OCI-LY1 (cell line): ENCODE data around the gene GPRIN3.

ENCODE experiments used
- H2AFZ ChIP-seq: fragments of 200-600 bp; sonication (generic), shearing (Covaris generic); 2 replicates; pipeline ENCODE4 v1.6.0; 2014; ENCODE audit warnings: antibody characterized with exemption, mild to moderate bottlenecking, low read length
- H3F3A ChIP-seq: fragments of 200-600 bp; sonication (generic), shearing (Covaris generic); 2 replicates; pipeline ENCODE4 v1.6.0; 2014; ENCODE audit warnings: mild to moderate bottlenecking, antibody characterized with exemption, low read length, moderate library complexity; ENCODE audit not compliant: insufficient read depth
- H3K27ac ChIP-seq: fragments of 200-600 bp; sonication (generic); 2 replicates; pipeline ENCODE4 v1.5.1; 2014; ENCODE audit warnings: low read length, mixed run types, mild to moderate bottlenecking, low read depth; ENCODE audit not compliant: poor library complexity, severe bottlenecking
- H3K27me3 ChIP-seq: fragments of 200-600 bp; sonication (generic); 2 replicates; pipeline ENCODE4 v1.6.0; 2014; ENCODE audit warnings: antibody characterized with exemption, mild to moderate bottlenecking, low read length, moderate library complexity; ENCODE audit not compliant: insufficient read depth
- H3K36me3 ChIP-seq: fragments of 200-600 bp; sonication (generic); 2 replicates; pipeline ENCODE4 v1.6.1; 2014; ENCODE audit warnings: mild to moderate bottlenecking, antibody characterized with exemption, low read length, moderate library complexity, mixed read lengths; ENCODE audit not compliant: insufficient read depth
- H3K4me1 ChIP-seq: fragments of 200-600 bp; sonication (generic); 2 replicates; pipeline ENCODE4 v1.5.1; 2014; ENCODE audit warnings: mild to moderate bottlenecking, low read length, moderate library complexity; ENCODE audit not compliant: insufficient read depth, severe bottlenecking
- H3K4me2 ChIP-seq: fragments of 200-600 bp; sonication (generic), shearing (Covaris generic); 2 replicates; pipeline ENCODE4 v1.6.1; 2014; ENCODE audit warnings: low read length
- H3K4me3 ChIP-seq: fragments of 200-600 bp; sonication (generic); 2 replicates; pipeline ENCODE4 v1.5.1; 2014; ENCODE audit warnings: low read length, low read depth, mild to moderate bottlenecking, mixed read lengths; ENCODE audit not compliant: poor library complexity, severe bottlenecking
- H3K79me2 ChIP-seq: fragments of 200-600 bp; shearing (Covaris generic); 2 replicates; pipeline ENCODE4 v1.6.1; 2016; ENCODE audit warnings: mixed run types, low read length, mixed read lengths; ENCODE audit not compliant: insufficient read depth
- H3K9ac ChIP-seq: fragments of 200-600 bp; sonication (generic), shearing (Covaris generic); 2 replicates; pipeline ENCODE4 v1.6.1; 2014; ENCODE audit warnings: mild to moderate bottlenecking, low read length, mixed read lengths
- H3K9me2 ChIP-seq: fragments of 200-600 bp; sonication (generic), shearing (Covaris generic); 2 replicates; pipeline ENCODE4 v1.6.1; 2014; ENCODE audit warnings: low read depth, mild to moderate bottlenecking, low read length, mixed read lengths
- H3K9me3 ChIP-seq: fragments of 200-600 bp; shearing (Covaris generic); 2 replicates; pipeline ENCODE4 v1.6.1; 2014; ENCODE audit warnings: low read length, mixed read lengths
- H4K20me1 ChIP-seq: fragments of 200-600 bp; sonication (generic), shearing (Covaris generic); 2 replicates; pipeline ENCODE4 v1.6.0; 2016; ENCODE audit warnings: mild to moderate bottlenecking, low read length; ENCODE audit not compliant: insufficient read depth
- EZH2 ChIP-seq: fragments of 200-600 bp; sonication (generic), shearing (Covaris generic); IDR thresholded peaks from 2 replicates; pipeline ENCODE4 v1.8.0; 2017; ENCODE audit warnings: borderline replicate concordance, mixed run types, mild to moderate bottlenecking, antibody characterized with exemption, low read length, moderate library complexity, mixed read lengths
- TF ChIP-seq, protein P1 (sequence below): fragments of 200-600 bp; sonication (generic), shearing (Covaris generic); IDR thresholded peaks from 2 replicates; pipeline ENCODE4 v1.5.1; 2017; ENCODE audit warnings: mild to moderate bottlenecking, antibody characterized with exemption, low read length, moderate library complexity, mixed read lengths

Gene GPRIN3

DNA sequence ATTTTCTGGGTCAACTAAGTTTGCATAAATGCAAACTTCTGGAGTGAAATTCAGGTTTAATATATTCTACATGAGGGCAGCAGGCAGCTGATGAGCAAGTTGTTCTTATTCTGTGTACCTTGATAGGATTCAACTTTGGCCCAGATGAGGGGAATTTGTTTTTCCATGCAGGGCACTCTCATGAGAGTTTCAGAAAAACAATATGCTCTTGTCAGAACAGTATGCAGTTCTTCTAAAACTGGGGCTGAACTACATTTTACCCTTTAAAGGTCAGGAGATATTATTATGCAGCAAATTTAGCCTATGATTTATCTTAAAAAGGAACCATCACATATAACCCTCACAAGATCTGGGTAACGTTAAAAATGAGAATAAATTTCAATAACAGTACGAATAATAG lies 19.2 kb downstream of the GPRIN3 start:
- no peaks in the 10 kb centered on the region for H3K79me2 ChIP-seq
- peak overlapping the region; percentile 74 for H3K27ac ChIP-seq
- no peaks in the 10 kb centered on the region for H3K36me3 ChIP-seq
- TF ChIP-seq EZH2 = no peak
- TF ChIP-seq, protein P1, sequence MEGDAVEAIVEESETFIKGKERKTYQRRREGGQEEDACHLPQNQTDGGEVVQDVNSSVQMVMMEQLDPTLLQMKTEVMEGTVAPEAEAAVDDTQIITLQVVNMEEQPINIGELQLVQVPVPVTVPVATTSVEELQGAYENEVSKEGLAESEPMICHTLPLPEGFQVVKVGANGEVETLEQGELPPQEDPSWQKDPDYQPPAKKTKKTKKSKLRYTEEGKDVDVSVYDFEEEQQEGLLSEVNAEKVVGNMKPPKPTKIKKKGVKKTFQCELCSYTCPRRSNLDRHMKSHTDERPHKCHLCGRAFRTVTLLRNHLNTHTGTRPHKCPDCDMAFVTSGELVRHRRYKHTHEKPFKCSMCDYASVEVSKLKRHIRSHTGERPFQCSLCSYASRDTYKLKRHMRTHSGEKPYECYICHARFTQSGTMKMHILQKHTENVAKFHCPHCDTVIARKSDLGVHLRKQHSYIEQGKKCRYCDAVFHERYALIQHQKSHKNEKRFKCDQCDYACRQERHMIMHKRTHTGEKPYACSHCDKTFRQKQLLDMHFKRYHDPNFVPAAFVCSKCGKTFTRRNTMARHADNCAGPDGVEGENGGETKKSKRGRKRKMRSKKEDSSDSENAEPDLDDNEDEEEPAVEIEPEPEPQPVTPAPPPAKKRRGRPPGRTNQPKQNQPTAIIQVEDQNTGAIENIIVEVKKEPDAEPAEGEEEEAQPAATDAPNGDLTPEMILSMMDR = no peak
- no peaks in the 10 kb centered on the region for H3K9me3 ChIP-seq
- H2AFZ ChIP-seq = no peak overlapping the region
- H3F3A ChIP-seq = no peaks in the 10 kb centered on the region
- H3K4me1 ChIP-seq = peaks cover 80% of the 10 kb centered on the region
- no peaks in the 10 kb centered on the region for H3K27me3 ChIP-seq
- H3K4me2 ChIP-seq = peak overlapping the region; percentile 45; the same call in 1 of the 2 replicates
- no peak overlapping the region for H3K4me3 ChIP-seq
- no peak overlapping the region; the same call in 1 of the 2 replicates for H3K9ac ChIP-seq
- H3K9me2 ChIP-seq = no peaks in the 10 kb centered on the region
- no peaks in the 10 kb centered on the region for H4K20me1 ChIP-seq

DNA sequence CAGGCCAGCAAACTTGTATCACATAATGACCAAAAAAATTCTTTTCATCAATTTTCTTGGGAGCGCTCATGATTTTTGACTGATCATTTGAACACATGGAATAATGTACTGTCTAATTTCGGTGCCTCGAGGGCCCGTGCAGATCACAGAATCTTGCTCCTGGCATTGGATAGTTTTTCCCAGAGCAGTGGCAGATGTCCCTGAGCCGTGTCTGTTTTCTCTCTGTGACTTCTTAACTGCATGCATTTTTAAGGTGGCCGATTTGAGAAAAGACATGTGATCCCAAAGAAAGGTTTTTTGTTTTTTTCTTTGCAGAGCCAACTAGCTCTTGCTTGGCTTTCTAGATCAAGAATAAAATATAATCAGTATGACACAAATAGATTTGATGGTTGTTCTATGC lies 19.7 kb downstream of the GPRIN3 start:
- Histone ChIP-seq H2AFZ (no peak overlapping the region), H3F3A (no peaks in the 10 kb centered on the region), H3K9me2 (no peaks in the 10 kb centered on the region), H3K79me2 (no peaks in the 10 kb centered on the region), H3K27ac (no peak overlapping the region), H3K27me3 (no peaks in the 10 kb centered on the region), H3K36me3 (no peaks in the 10 kb centered on the region), H3K4me1 (peaks cover 79% of the 10 kb centered on the region), H3K9me3 (no peaks in the 10 kb centered on the region), H3K4me3 (no peak overlapping the region), H4K20me1 (no peaks in the 10 kb centered on the region), H3K9ac (no peak overlapping the region), H3K4me2 (no peak overlapping the region; the same call in 1 of the 2 replicates)
- TF ChIP-seq EZH2 = no peak
- TF ChIP-seq, protein P1 = no peak

DNA sequence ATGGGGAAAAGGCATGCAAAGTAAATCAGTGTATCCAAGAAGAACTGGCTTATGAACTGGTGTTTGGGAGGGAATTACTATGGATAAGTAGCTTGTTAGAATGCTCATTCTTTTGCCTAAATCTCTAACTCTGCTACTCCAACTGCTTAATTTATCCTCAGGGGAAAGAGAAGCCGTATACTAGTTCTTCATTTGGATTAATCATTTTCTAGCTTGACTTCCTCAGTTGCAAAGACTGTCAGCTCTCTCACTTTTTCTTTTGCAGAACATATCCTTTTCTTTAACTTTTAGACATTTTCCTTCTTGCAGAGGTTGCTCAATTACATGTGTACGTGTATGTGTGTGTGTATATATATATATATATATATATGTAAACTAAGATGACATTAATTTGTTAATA lies 21.9 kb downstream of the GPRIN3 start:
- H3K27ac ChIP-seq = no peak overlapping the region
- no peak overlapping the region for H3K4me3 ChIP-seq
- H2AFZ ChIP-seq = no peak overlapping the region
- H3K9me2 ChIP-seq = no peaks in the 10 kb centered on the region
- H4K20me1 ChIP-seq = no peaks in the 10 kb centered on the region
- H3K9ac ChIP-seq = no peak overlapping the region
- H3F3A ChIP-seq = no peaks in the 10 kb centered on the region
- no peaks in the 10 kb centered on the region for H3K9me3 ChIP-seq
- TF ChIP-seq, protein P1 = no peak
- TF ChIP-seq EZH2 = no peak
- H3K4me1 ChIP-seq = peaks cover 71% of the 10 kb centered on the region
- no peak overlapping the region for H3K4me2 ChIP-seq
- H3K79me2 ChIP-seq = no peaks in the 10 kb centered on the region
- no peaks in the 10 kb centered on the region for H3K27me3 ChIP-seq
- H3K36me3 ChIP-seq = no peaks in the 10 kb centered on the region
